Stimulated activated CD8-positive, alpha-beta memory T cell treated with anti-CD3 and anti-CD28 coated beads, Interleukin-15, amount 100 ng/mL, for 48 hours (primary cell): ENCODE results near the gene ATG101.
A peak's percentile ranks its signal among the peaks of the same experiment; 100 is the strongest.

ENCODE experiments used
- DNase-seq, 2 donors: peaks; one replicate each; pipeline ENCODE4 v3.0.0-alpha.2; 2020; ENCODE audit warnings: low read depth in 2 of 2

The ATG101 gene

GRCh38 chr12:52069327-52070184, at the start of gene ATG101:
ATG101 (plus strand) TSS chr12:52069978; CDS start chr12:52073651, 3,673 bp downstream.
- DNase-seq = peak; percentile 83

- peak; percentile 35 to 44 for DNase-seq
Observed at GRCh38 chr12:52020539-52021336, 49.0 kb upstream of the ATG101 start.

GRCh38 chr12:52022841-52023181, 47.0 kb upstream of the ATG101 start:
- DNase-seq = peak in 1 of 2 donors; percentile 21

- peak; percentile 85 for DNase-seq
Observed at GRCh38 chr12:52023182-52023975, 46.4 kb upstream of the ATG101 start.

- DNase-seq = no peak
Observed at GRCh38 chr12:52023976-52024688, 45.6 kb upstream of the ATG101 start.

- DNase-seq = peak; percentile 36 to 56
Observed at GRCh38 chr12:52024845-52025230, 44.9 kb upstream of the ATG101 start.

GRCh38 chr12:52026263-52026662, 43.5 kb upstream of the ATG101 start:
- no peak for DNase-seq

- no peak for DNase-seq
Observed at GRCh38 chr12:52027085-52027843, 42.5 kb upstream of the ATG101 start.

GRCh38 chr12:52029685-52030084, 40.1 kb upstream of the ATG101 start:
- no peak for DNase-seq

- DNase-seq = no peak
Observed at GRCh38 chr12:52032446-52032803, 37.4 kb upstream of the ATG101 start.

GRCh38 chr12:52032804-52033445, 36.9 kb upstream of the ATG101 start:
- DNase-seq = peak; percentile 92 to 93

- no peak for DNase-seq
Observed at GRCh38 chr12:52033446-52034140, 36.2 kb upstream of the ATG101 start.

GRCh38 chr12:52035190-52035589, 34.6 kb upstream of the ATG101 start:
- DNase-seq = no peak

GRCh38 chr12:52035926-52036325, 33.9 kb upstream of the ATG101 start:
- DNase-seq = no peak

GRCh38 chr12:52036587-52037171, 33.1 kb upstream of the ATG101 start:
- peak; percentile 73 to 76 for DNase-seq

GRCh38 chr12:52037248-52037861, 32.4 kb upstream of the ATG101 start:
- peak in 1 of 2 donors; percentile 20 for DNase-seq

- no peak for DNase-seq
Observed at GRCh38 chr12:52038447-52038846, 31.3 kb upstream of the ATG101 start.

- no peak for DNase-seq
Observed at GRCh38 chr12:52041035-52041434, 28.7 kb upstream of the ATG101 start.

GRCh38 chr12:52041695-52042123, 28.1 kb upstream of the ATG101 start:
- DNase-seq = no peak
